GM12878 (cell line): ENCODE measurements around the gene GCNT2.

ENCODE experiments used
- BACH1 ChIP-seq: fragments of 450-650 bp; IDR thresholded peaks from 2 replicates; pipeline ENCODE4 v1.6.1; 2017; ENCODE audit warnings: mild to moderate bottlenecking, borderline replicate concordance
- BRCA1 ChIP-seq: IDR thresholded peaks from 2 replicates; pipeline ENCODE4 v1.6.1; 2011; ENCODE audit warnings: low read depth, low read length, improper control_type of control experiment
- EGR1 ChIP-seq, 2 experiments: IDR thresholded peaks; 1 replicate in 1 of 2; 2 replicates in 1 of 2; pipeline ENCODE4 v1.6.1; 2011 to 2012; ENCODE audit warnings: low read depth in 2 of 2, low read length in 2 of 2, borderline replicate concordance in 1 of 2, mild to moderate bottlenecking in 1 of 2, moderate library complexity in 1 of 2
- ESRRA ChIP-seq: IDR thresholded peaks from 2 replicates; pipeline ENCODE4 v1.6.1; 2012; ENCODE audit warnings: mild to moderate bottlenecking, low read length, improper control_type of control experiment
- PAX5 ChIP-seq: IDR thresholded peaks from 2 replicates; pipeline ENCODE4 v1.6.1; 2011; ENCODE audit warnings: low read depth, low read length, borderline replicate concordance
- PML ChIP-seq: IDR thresholded peaks from 2 replicates; pipeline ENCODE4 v1.6.1; 2012; ENCODE audit warnings: low read length, inconsistent platforms
- RCOR1 ChIP-seq: conservative IDR thresholded peaks from 2 replicates; pipeline ENCODE4 v1.6.1; 2012; ENCODE audit warnings: low read depth, low read length, improper control_type of control experiment
- TAF1 ChIP-seq: IDR thresholded peaks from 2 replicates; pipeline ENCODE4 v1.6.1; 2011; ENCODE audit warnings: mild to moderate bottlenecking, low read depth, low read length, borderline replicate concordance
- TCF7 ChIP-seq: IDR thresholded peaks from 2 replicates; pipeline ENCODE4 v1.6.1; 2014; ENCODE audit warnings: antibody characterized with exemption, borderline replicate concordance
- ZNF274 ChIP-seq: IDR thresholded peaks from one replicate; pipeline ENCODE4 v1.8.0; 2011; ENCODE audit not compliant: insufficient read length, insufficient read depth
- TF ChIP-seq, protein P1 (sequence below), 3 experiments: IDR thresholded peaks in 2 of 3; conservative IDR thresholded peaks in 1 of 3; 2 replicates each; pipeline ENCODE4 v1.5.1; 2011; ENCODE audit warnings: low read depth in 3 of 3, low read length in 3 of 3, mild to moderate bottlenecking in 3 of 3, control low read depth in 2 of 3, moderate library complexity in 2 of 3, inconsistent platforms in 1 of 3, mixed read lengths in 1 of 3; ENCODE audit not compliant: control insufficient read depth in 2 of 3, insufficient read depth in 1 of 3; ENCODE audit errors: extremely low read depth in 1 of 3
- TF ChIP-seq, protein P2 (sequence below): IDR thresholded peaks from 2 replicates; pipeline ENCODE4 v1.6.1; 2011; ENCODE audit warnings: borderline replicate concordance, low read depth, mild to moderate bottlenecking, moderate library complexity, mixed read lengths, low read length; ENCODE audit not compliant: insufficient read depth; ENCODE audit errors: extremely low read length

DNA sequence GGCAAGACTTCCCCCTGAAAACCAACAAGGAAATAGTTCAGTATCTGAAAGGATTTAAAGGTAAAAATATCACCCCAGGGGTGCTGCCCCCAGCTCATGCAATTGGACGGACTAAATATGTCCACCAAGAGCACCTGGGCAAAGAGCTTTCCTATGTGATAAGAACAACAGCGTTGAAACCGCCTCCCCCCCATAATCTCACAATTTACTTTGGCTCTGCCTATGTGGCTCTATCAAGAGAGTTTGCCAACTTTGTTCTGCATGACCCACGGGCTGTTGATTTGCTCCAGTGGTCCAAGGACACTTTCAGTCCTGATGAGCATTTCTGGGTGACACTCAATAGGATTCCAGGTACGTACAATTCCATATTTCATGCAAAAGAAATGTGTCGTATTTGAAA is 35.8 kb downstream of the GCNT2 start:
- no peak for TF ChIP-seq PAX5
- TF ChIP-seq, protein P1, sequence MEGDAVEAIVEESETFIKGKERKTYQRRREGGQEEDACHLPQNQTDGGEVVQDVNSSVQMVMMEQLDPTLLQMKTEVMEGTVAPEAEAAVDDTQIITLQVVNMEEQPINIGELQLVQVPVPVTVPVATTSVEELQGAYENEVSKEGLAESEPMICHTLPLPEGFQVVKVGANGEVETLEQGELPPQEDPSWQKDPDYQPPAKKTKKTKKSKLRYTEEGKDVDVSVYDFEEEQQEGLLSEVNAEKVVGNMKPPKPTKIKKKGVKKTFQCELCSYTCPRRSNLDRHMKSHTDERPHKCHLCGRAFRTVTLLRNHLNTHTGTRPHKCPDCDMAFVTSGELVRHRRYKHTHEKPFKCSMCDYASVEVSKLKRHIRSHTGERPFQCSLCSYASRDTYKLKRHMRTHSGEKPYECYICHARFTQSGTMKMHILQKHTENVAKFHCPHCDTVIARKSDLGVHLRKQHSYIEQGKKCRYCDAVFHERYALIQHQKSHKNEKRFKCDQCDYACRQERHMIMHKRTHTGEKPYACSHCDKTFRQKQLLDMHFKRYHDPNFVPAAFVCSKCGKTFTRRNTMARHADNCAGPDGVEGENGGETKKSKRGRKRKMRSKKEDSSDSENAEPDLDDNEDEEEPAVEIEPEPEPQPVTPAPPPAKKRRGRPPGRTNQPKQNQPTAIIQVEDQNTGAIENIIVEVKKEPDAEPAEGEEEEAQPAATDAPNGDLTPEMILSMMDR (IDR thresholded peaks at IDR 0.05 in 2 of 3, conservative IDR thresholded peaks at IDR 0.05 in 1 of 3; ENCODE audit: control insufficient read depth in 2 of 3, extremely low read depth in 1 of 3, insufficient read depth in 1 of 3, low read depth in 3 of 3, low read length in 3 of 3): no peak
- TF ChIP-seq TCF7: no peak
- TF ChIP-seq RCOR1: no peak
- TF ChIP-seq ESRRA: no peak
- TF ChIP-seq, protein P2, sequence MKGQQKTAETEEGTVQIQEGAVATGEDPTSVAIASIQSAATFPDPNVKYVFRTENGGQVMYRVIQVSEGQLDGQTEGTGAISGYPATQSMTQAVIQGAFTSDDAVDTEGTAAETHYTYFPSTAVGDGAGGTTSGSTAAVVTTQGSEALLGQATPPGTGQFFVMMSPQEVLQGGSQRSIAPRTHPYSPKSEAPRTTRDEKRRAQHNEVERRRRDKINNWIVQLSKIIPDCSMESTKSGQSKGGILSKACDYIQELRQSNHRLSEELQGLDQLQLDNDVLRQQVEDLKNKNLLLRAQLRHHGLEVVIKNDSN: no peak
- TF ChIP-seq BACH1: no peak
- TF ChIP-seq ZNF274: no peak
- no peak for TF ChIP-seq TAF1
- TF ChIP-seq EGR1 (IDR thresholded peaks at IDR 0.05; ENCODE audit: borderline replicate concordance in 1 of 2, low read depth in 2 of 2, low read length in 2 of 2): no peak
- no peak for TF ChIP-seq BRCA1
- no peak for TF ChIP-seq PML
